GM21447 (cell line): ENCODE data around the gene SLC41A3.

ENCODE experiments used
- ATAC-seq: cut with Tn5 transposase; IDR thresholded peaks from one replicate; pipeline ENCODE4 v1.9.1; 2021; ENCODE audit not compliant: unreplicated experiment

The SLC41A3 gene

GRCh38 chr3:126083913-126084767, at the start of gene SLC41A3:
Gene SLC41A3, minus strand, starts transcription at chr3:126084124. Its CDS starts 15,905 bp downstream, at chr3:126068219.
- ATAC-seq: peak; percentile 94

- ATAC-seq: no peak
Observed at GRCh38 chr3:126133606-126134005, 49.7 kb upstream of the SLC41A3 start.

- ATAC-seq: no peak
Observed at GRCh38 chr3:126132751-126133511, 49.0 kb upstream of the SLC41A3 start.

GRCh38 chr3:126131881-126132750, 48.2 kb upstream of the SLC41A3 start:
- no peak for ATAC-seq

- no peak for ATAC-seq
Observed at GRCh38 chr3:126130981-126131745, 47.2 kb upstream of the SLC41A3 start.

GRCh38 chr3:126130081-126130855, 46.3 kb upstream of the SLC41A3 start:
- no peak for ATAC-seq

GRCh38 chr3:126129398-126129891, 45.5 kb upstream of the SLC41A3 start:
- no peak for ATAC-seq

GRCh38 chr3:126128504-126129397, 44.8 kb upstream of the SLC41A3 start:
- ATAC-seq: no peak

- ATAC-seq: no peak
Observed at GRCh38 chr3:126127904-126128303, 44.0 kb upstream of the SLC41A3 start.

GRCh38 chr3:126127452-126127851, 43.5 kb upstream of the SLC41A3 start:
- ATAC-seq: no peak

- ATAC-seq: no peak
Observed at GRCh38 chr3:126126811-126127431, 43.0 kb upstream of the SLC41A3 start.

- no peak for ATAC-seq
Observed at GRCh38 chr3:126126286-126126685, 42.4 kb upstream of the SLC41A3 start.

GRCh38 chr3:126125781-126126251, 41.9 kb upstream of the SLC41A3 start:
- ATAC-seq: no peak

GRCh38 chr3:126125341-126125740, 41.4 kb upstream of the SLC41A3 start:
- no peak for ATAC-seq

GRCh38 chr3:126124896-126125295, 41.0 kb upstream of the SLC41A3 start:
- no peak for ATAC-seq

- ATAC-seq: no peak
Observed at GRCh38 chr3:126124148-126124868, 40.4 kb upstream of the SLC41A3 start.

- no peak for ATAC-seq
Observed at GRCh38 chr3:126121632-126122031, 37.7 kb upstream of the SLC41A3 start.
